Measurements from ENCODE around the gene CASP14.

DNA sequence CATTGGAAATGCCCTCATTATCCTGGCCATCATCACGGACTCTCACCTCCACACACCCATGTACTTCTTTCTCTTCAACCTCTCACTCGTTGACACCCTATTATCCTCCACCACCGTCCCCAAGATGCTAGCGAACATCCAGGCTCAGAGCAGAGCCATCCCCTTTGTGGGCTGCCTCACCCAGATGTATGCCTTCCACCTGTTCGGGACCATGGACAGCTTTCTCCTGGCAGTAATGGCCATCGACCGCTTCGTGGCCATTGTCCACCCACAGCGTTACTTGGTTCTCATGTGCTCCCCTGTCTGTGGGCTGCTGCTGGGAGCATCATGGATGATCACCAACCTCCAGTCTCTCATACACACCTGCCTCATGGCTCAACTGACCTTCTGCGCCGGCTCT is 37.9 kb downstream of the CASP14 start:
- no peak for TF ChIP-seq EZH2 (IDR thresholded peaks at IDR 0.05; ENCODE audit: borderline replicate concordance, control insufficient read depth, low read depth, low read length)
- TF ChIP-seq SP1 (IDR thresholded peaks at IDR 0.05; ENCODE audit: low read depth, low read length), result no peak
- TF ChIP-seq YY1 (IDR thresholded peaks at IDR 0.05; ENCODE audit: low read depth, low read length), result no peak
- TF ChIP-seq CTCF (IDR thresholded peaks at IDR 0.05 in 2 of 3, conservative IDR thresholded peaks at IDR 0.05 in 1 of 3; ENCODE audit: control insufficient read depth in 2 of 3, extremely low read depth in 1 of 3, insufficient read depth in 1 of 3, low read depth in 3 of 3, low read length in 3 of 3), result no peak
- TF ChIP-seq POLR2AphosphoS5 (IDR thresholded peaks at IDR 0.05; ENCODE audit: low read length), result no peak
- no peak for TF ChIP-seq POLR2A (IDR thresholded peaks at IDR 0.05; ENCODE audit: low read depth, low read length)
- no peak for TF ChIP-seq CEBPB (IDR thresholded peaks at IDR 0.05; ENCODE audit: borderline replicate concordance in 1 of 2, low read depth in 2 of 2, low read length in 2 of 2)
- TF ChIP-seq PBX3 (IDR thresholded peaks at IDR 0.05; ENCODE audit: insufficient replicate concordance, low read depth, low read length), result no peak
- TF ChIP-seq HDAC2 (IDR thresholded peaks at IDR 0.05), result no peak
- no peak for TF ChIP-seq NRF1 (conservative IDR thresholded peaks at IDR 0.05; ENCODE audit: low read depth, low read length)
- TF ChIP-seq HCFC1 (IDR thresholded peaks at IDR 0.05; ENCODE audit: low read length), result no peak

Data from GM12878 (cell line).